Body of pancreas (tissue), 4 donors: Measurements from ENCODE around the gene AKAP11. TPM values are rescaled to one million over a fixed set of nuclear protein-coding genes. Genes with fewer than 3 reads are reported as not detected.

ENCODE experiments used
- ATAC-seq: fragments of 150-250 bp; one replicate; pipeline ENCODE4 v1.9.1; 2016
- DNase-seq, 4 donors: peaks; one replicate each; pipeline ENCODE4 v3.0.0-alpha.2; 2019
- H3K27ac ChIP-seq, 4 donors: fragments of 200-600 bp; sonication (generic); 1 replicate in 3 of 4; 2 replicates in 1 of 4; pipeline versions ENCODE4 v1.5.1 to v1.6.1; 2016 to 2019; ENCODE audit warnings: mild to moderate bottlenecking in 1 of 4, mixed read lengths in 1 of 4, moderate library complexity in 1 of 4
- H3K27me3 ChIP-seq, 2 donors: fragments of 200-600 bp; sonication (generic); one replicate each; pipeline ENCODE4 v1.6.0; 2016; ENCODE audit warnings: mild to moderate bottlenecking in 1 of 2
- H3K36me3 ChIP-seq, 2 donors: fragments of 200-600 bp; sonication (generic); replicated peaks in 1 of 2; 2 replicates each; pipeline ENCODE4 v1.5.1; 2016; ENCODE audit warnings: low read depth in 2 of 2; ENCODE audit not compliant: insufficient read depth in 1 of 2
- H3K4me1 ChIP-seq: fragments of 200-600 bp; sonication (generic); one replicate; pipeline ENCODE4 v1.6.0; 2016
- H3K4me3 ChIP-seq, 2 donors: fragments of 200-600 bp; sonication (generic); 1 replicate in 1 of 2; 2 replicates in 1 of 2; pipeline ENCODE4 v1.5.1; 2016 to 2019
- H3K9me3 ChIP-seq, 3 donors: fragments of 200-600 bp; sonication (generic); 1 replicate in 2 of 3; 2 replicates in 1 of 3; pipeline ENCODE4 v1.5.1; 2016
- POLR2A ChIP-seq, 3 donors: fragments of 450-650 bp; IDR thresholded peaks; one replicate each; pipeline ENCODE4 v1.6.1; 2016; ENCODE audit warnings: antibody characterized with exemption in 3 of 3, mild to moderate bottlenecking in 2 of 3
- WGBS, 2 donors: methylation state at CpG; one replicate each; pipeline ENCODE4 v1.1.5; 2017; 5-methylcytosine and 5-hydroxymethylcytosine counted together
- intact Hi-C: fragments of 100-400 bp; cut with DNase I; formaldehyde crosslinking; loops from one replicate; pipeline ENCODE4 v1.15.1; 2023
- total RNA-seq, 2 donors: library from RNA; depleted of rRNA; stranded (reverse); fragments of >200 nt; gene quantifications; one replicate each; pipeline ENCODE4 v1.1.0, GENCODE V29; 2016
- TF ChIP-seq, protein P1 (sequence below), 7 experiments: fragments of 450-650 bp in 4 of 7; fragments of 200-600 bp in 3 of 7; sonication (generic) in 3 of 7; IDR thresholded peaks; one replicate each; pipeline ENCODE4 v1.5.1; 2016 to 2019; ENCODE audit warnings: antibody characterized with exemption in 7 of 7

AKAP11 gene
- total RNA-seq, 2 donors from 2014 or later = 12.5 to 17.9 TPM

- H3K4me1 ChIP-seq = no peaks in the 10 kb centered on the region
- intact Hi-C loops = no loop called here
- H3K27ac ChIP-seq = no peak overlapping the region
- WGBS, 2 donors = 56 to 59% methylated on average over 3 of the region's 3 CpGs
- TF ChIP-seq POLR2A (IDR thresholded peaks at IDR 0.05) = no peak
- TF ChIP-seq, protein P1, sequence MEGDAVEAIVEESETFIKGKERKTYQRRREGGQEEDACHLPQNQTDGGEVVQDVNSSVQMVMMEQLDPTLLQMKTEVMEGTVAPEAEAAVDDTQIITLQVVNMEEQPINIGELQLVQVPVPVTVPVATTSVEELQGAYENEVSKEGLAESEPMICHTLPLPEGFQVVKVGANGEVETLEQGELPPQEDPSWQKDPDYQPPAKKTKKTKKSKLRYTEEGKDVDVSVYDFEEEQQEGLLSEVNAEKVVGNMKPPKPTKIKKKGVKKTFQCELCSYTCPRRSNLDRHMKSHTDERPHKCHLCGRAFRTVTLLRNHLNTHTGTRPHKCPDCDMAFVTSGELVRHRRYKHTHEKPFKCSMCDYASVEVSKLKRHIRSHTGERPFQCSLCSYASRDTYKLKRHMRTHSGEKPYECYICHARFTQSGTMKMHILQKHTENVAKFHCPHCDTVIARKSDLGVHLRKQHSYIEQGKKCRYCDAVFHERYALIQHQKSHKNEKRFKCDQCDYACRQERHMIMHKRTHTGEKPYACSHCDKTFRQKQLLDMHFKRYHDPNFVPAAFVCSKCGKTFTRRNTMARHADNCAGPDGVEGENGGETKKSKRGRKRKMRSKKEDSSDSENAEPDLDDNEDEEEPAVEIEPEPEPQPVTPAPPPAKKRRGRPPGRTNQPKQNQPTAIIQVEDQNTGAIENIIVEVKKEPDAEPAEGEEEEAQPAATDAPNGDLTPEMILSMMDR (IDR thresholded peaks at IDR 0.05) = no peak
- no peaks in the 10 kb centered on the region for H3K36me3 ChIP-seq
- DNase-seq = no peak
- no peaks in the 10 kb centered on the region for H3K27me3 ChIP-seq
- H3K9me3 ChIP-seq = no peaks in the 10 kb centered on the region
- ATAC-seq = no peak
- H3K4me3 ChIP-seq = no peak overlapping the region
These were observed 42.7 kb upstream of the AKAP11 start for GRCh38 chr13:42229287-42229686.

GRCh38 chr13:42232671-42233070 lies 39.3 kb upstream of the AKAP11 start:
- intact Hi-C loops = no loop called here
- H3K4me3 ChIP-seq = no peak overlapping the region
- ATAC-seq = no peak
- no peaks in the 10 kb centered on the region for H3K9me3 ChIP-seq
- no peak overlapping the region for H3K27ac ChIP-seq
- no peaks in the 10 kb centered on the region for H3K36me3 ChIP-seq
- TF ChIP-seq, protein P1 (IDR thresholded peaks at IDR 0.05) = no peak
- TF ChIP-seq POLR2A (IDR thresholded peaks at IDR 0.05) = no peak
- WGBS, 2 donors = 91 to 98% methylated on average over 3 to 4 of the region's 4 CpGs
- no peaks in the 10 kb centered on the region for H3K4me1 ChIP-seq
- no peaks in the 10 kb centered on the region for H3K27me3 ChIP-seq
- no peak for DNase-seq

- no peaks in the 10 kb centered on the region for H3K27me3 ChIP-seq
- ATAC-seq (no peak), DNase-seq (no peak)
- WGBS, 2 donors = 5 to 18% methylated on average over 1 of the region's 1 CpG
- intact Hi-C loops = no loop called here
- TF ChIP-seq, protein P1 (IDR thresholded peaks at IDR 0.05) = no peak
- no peak for TF ChIP-seq POLR2A (IDR thresholded peaks at IDR 0.05)
- H3K4me1 ChIP-seq = no peaks in the 10 kb centered on the region
- H3K27ac ChIP-seq = no peak overlapping the region
- no peaks in the 10 kb centered on the region for H3K36me3 ChIP-seq
- H3K9me3 ChIP-seq = no peaks in the 10 kb centered on the region
- no peak overlapping the region for H3K4me3 ChIP-seq
These were observed 38.2 kb upstream of the AKAP11 start for GRCh38 chr13:42233726-42234125.

- no peaks in the 10 kb centered on the region for H3K27me3 ChIP-seq
- 93% methylated on average over 1 of the region's 1 CpG for WGBS, 2 donors
- ATAC-seq = no peak
These were observed 32.8 kb upstream of the AKAP11 start for GRCh38 chr13:42239161-42239560.

DNA sequence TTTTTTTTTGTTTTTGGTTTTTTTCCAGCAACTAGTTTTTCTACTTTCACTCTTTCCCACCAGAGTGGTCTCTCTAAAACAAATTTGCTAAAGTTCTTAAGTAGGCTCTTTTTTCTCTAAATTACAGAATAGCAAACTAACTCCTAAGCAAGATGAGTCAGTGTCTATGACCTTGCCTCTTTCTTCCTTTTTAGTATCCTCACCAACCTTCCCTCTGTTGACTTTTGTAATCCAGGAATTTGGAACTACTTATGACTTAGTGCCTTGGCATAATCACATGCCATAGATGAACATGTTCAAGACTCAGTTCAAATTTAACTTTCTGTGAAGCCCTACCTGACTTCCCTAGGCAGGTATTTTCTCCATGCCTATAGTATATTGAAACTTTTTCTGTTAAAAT lies 32.3 kb upstream of the AKAP11 start:
- Histone ChIP-seq H3K27me3 (no peaks in the 10 kb centered on the region), H3K9me3 (no peaks in the 10 kb centered on the region), H3K27ac (no peak overlapping the region), H3K36me3 (no peaks in the 10 kb centered on the region), H3K4me3 (no peak overlapping the region), H3K4me1 (no peaks in the 10 kb centered on the region)
- intact Hi-C loops = no loop called here
- ATAC-seq (no peak), DNase-seq (no peak)
- TF ChIP-seq POLR2A (IDR thresholded peaks at IDR 0.05) = no peak
- TF ChIP-seq, protein P1 (IDR thresholded peaks at IDR 0.05) = no peak

More at GRCh38 chr13:42239161-42239560, 32.8 kb upstream of the AKAP11 start:
- Histone ChIP-seq H3K4me1 (no peaks in the 10 kb centered on the region), H3K9me3 (no peaks in the 10 kb centered on the region), H3K36me3 (no peaks in the 10 kb centered on the region), H3K27ac (no peak overlapping the region), H3K4me3 (no peak overlapping the region)
- intact Hi-C loops = no loop called here
- TF ChIP-seq POLR2A (IDR thresholded peaks at IDR 0.05) = no peak
- TF ChIP-seq, protein P1 (IDR thresholded peaks at IDR 0.05) = no peak
- DNase-seq = no peak
